ENCODE measurements around the gene KLHL29.

DNA sequence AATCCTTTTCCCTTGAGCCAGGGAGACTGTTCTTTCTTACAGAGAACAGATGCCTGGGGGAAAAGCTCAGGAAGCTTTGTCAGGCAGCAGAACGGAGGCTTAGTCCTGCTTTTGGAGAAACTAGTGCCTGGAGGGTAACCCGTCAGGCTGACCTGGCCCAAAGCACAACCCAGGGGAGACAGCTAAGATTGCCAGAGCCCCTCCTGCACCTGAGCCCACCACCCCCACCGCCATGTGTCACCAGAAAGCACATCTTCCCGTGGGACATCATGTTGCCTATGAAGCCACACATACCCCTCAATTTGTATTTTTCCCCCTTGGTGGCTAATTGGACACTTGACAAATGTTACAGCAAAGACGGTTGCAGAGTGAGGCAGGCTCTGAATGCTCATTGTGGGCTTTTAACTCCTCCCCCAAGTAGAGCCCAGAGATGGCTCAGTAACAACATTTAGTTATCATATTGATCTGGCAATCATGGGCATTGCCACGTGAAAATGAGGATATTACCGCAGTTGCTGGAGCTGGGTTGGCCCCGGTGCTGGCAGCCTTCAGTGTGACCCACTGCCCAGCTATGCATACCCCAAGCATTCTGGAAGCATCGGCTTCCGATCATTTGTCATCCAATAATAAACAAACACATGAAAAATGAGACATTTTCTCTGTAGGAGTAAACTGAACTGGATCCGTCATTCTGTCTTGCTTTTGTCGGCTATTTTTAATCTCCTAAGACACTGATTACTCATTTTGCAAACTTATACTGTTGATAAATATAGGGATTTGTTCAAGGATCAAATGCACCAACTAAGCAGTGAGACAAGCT lies 312.5 kb downstream of the KLHL29 start:
- TF ChIP-seq EZH2 (IDR thresholded peaks at IDR 0.05; ENCODE audit: insufficient read depth, poor library complexity, severe bottlenecking) (no peak), EZH2phosphoT487 (IDR thresholded peaks at IDR 0.05; ENCODE audit: insufficient read depth, low read depth) (no peak)

All from GM23248 (cell line).